Psoas muscle (tissue), 8 donors: ENCODE data around the gene SCD. TPM values are rescaled to one million over a fixed set of nuclear protein-coding genes. Genes with fewer than 3 reads are reported as not detected.
"Not testable (repeated sequence)": the region's sequence is repeated elsewhere in the genome, so short reads cannot be mapped to it uniquely, and the experiment has no call there.

Experiments used
- ATAC-seq, 4 donors: fragments of 200-7000 bp; cut with Tn5 transposase; one replicate each; pipeline ENCODE4 v1.9.1; 2020; ENCODE audit warnings: moderate library complexity in 3 of 4, mild to moderate bottlenecking in 2 of 4
- DNase-seq, 2 donors: peaks; one replicate each; pipeline ENCODE4 v3.0.0-alpha.2; 2020
- H3K27ac ChIP-seq: fragments of 200-600 bp; one replicate; pipeline ENCODE4 v1.8.0; 2022
- H3K27me3 ChIP-seq, 3 donors: fragments of 200-600 bp in 1 of 3; one replicate each; pipeline versions ENCODE4 v1.6.1 to v1.8.0; 2013 to 2022; ENCODE audit warnings: low read length in 2 of 3, mild to moderate bottlenecking in 2 of 3, moderate library complexity in 1 of 3; ENCODE audit not compliant: insufficient read depth in 3 of 3
- H3K36me3 ChIP-seq, 2 donors: fragments of 200-600 bp in 1 of 2; one replicate each; pipeline versions ENCODE4 v1.6.1 to v1.8.0; 2013 to 2022; ENCODE audit warnings: low read depth in 1 of 2, mild to moderate bottlenecking in 1 of 2, moderate library complexity in 1 of 2; ENCODE audit not compliant: insufficient read depth in 1 of 2
- H3K4me1 ChIP-seq: fragments of 200-600 bp; one replicate; pipeline ENCODE4 v1.8.0; 2022
- H3K4me3 ChIP-seq: fragments of 200-600 bp; one replicate; pipeline ENCODE4 v1.8.0; 2022; ENCODE audit warnings: mild to moderate bottlenecking
- H3K9me3 ChIP-seq: fragments of 200-600 bp; one replicate; pipeline ENCODE4 v1.8.0; 2022
- CTCF ChIP-seq: fragments of 200-600 bp; IDR thresholded peaks from one replicate; pipeline ENCODE4 v1.8.0; 2022; ENCODE audit warnings: antibody characterized with exemption
- WGBS, 3 donors: extraction: QIAGEN DNeasy Blood & Tissue Kit; methylation state at CpG; one replicate each; pipeline versions ENCODE4 v1.1.6 to v1.1.7; 2013; 5-methylcytosine and 5-hydroxymethylcytosine counted together
- intact Hi-C, 2 donors: fragments of 100-400 bp; cut with DNase I; formaldehyde crosslinking; loops; one replicate each; pipeline versions ENCODE4 v1.11.0 to v1.14.2; 2022
- polyA plus RNA-seq, 3 donors: library from polyadenylated mRNA; stranded (reverse); fragments of 200-250 nt; gene quantifications; one replicate each; pipeline ENCODE4 v1.2.3, GENCODE V29; 2013
- total RNA-seq, 4 donors: library from RNA; stranded (reverse); fragmentation: NEBNext Ultra II Directional in 2 of 4; extraction: Animal tissue kit (Norgen Biotek cat#: 25700) in 2 of 4; gene quantifications; one replicate each; pipeline versions ENCODE4 v1.2.1 to v1.2.4, GENCODE V29; 2021 to 2023
- donor health status: healthy with polysubstance abuse.
- donor health status: DM: no; HTN: no; CAD: no; lungs with moderate emphysema.
- donor health status: Bipolar disorder and iron deficiency.
- donor health status: healthy.
- donor health status: DM: yes; HTN: yes; CAD: no.
- donor health status: DM: no; HTN: no; CAD: no.
- donor health status: DM: no; HTN: no; CAD: no.
- donor health status: DM: yes; HTN: yes; CAD: no.

SCD gene
- total and polyA plus RNA-seq, 7 donors = 1.1 to 18.4 (median 9.5) TPM

DNA sequence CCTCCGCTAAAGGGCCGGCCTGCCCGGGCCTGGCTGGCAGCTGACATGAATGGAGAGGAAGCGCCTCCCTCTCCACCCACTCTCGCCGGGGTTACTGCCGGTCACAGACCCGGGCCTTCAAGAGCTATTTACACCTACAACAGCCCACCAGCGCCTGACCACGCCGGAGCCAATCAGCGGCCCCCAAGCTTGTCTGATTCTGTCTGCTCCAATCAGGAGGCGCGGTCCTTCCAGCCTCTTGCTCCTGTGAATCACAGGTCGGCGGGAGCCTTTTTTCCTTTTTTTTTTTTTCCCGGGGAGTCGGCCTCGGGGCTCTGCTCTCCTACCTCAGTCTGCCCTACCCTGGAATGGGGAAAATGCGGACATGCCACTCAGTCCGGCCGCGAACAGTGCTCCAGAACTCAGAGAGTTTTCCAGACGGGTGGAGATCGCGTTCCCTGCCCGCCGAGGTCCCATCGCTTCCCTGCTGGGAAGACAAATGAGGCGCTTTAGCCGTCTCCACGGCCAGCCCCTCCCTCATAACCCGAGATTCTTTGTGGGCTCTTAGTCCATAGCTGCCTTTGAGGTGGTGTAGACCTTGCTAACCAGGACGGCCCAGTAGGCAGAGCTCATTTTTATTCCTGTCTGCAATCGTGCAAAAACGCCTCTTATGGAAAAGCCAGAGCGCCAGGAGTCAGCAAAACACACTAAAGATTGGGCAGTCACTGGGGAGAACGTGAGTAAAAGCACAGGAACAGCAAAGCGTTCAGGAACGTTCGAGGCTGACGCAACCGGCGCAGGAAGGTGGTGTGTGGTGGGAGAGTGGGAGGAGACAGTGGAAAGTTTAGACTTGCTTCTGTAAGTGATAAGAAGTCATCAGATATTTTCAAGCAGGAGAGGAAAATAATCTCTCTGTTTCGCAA, 26.5 kb downstream of the SCD start:
- intact Hi-C loops = loop anchor here (2.0 to 5.0 kb wide), 3 partner anchors 33 to 59 kb away; no protein-coding TSS in a partner anchor
- ATAC-seq = peak; percentile 88 to 95 (median 91)
- peak overlapping the region; percentile 69 for H3K4me3 ChIP-seq
- H3K27me3 ChIP-seq = no peaks in the 10 kb centered on the region
- H3K4me1 ChIP-seq = peaks cover 44% of the 10 kb centered on the region
- no peaks in the 10 kb centered on the region for H3K9me3 ChIP-seq
- peak; percentile 97 to 98 for DNase-seq
- no peaks in the 10 kb centered on the region for H3K36me3 ChIP-seq
- 0% methylated on average over 45 of the region's 45 CpGs for WGBS, 3 donors
- no peak for TF ChIP-seq CTCF
- H3K27ac ChIP-seq = peak overlapping the region; percentile 94

GRCh38 chr10:100374200-100374655, 27.2 kb downstream of the SCD start:
- DNase-seq = no peak
- Histone ChIP-seq H3K4me3 (peak overlapping the region; percentile 69), H3K4me1 (peaks cover 44% of the 10 kb centered on the region), H3K36me3 (no peaks in the 10 kb centered on the region), H3K9me3 (no peaks in the 10 kb centered on the region), H3K27me3 (no peaks in the 10 kb centered on the region), H3K27ac (peak overlapping the region; percentile 94)
- no peak for TF ChIP-seq CTCF
- intact Hi-C loops = loop anchor here (2.0 to 5.0 kb wide), 3 partner anchors 33 to 58 kb away; no protein-coding TSS in a partner anchor
- WGBS, 3 donors = 13 to 16% (median 15%) methylated on average over 3 of the region's 3 CpGs
- ATAC-seq = no peak

DNA sequence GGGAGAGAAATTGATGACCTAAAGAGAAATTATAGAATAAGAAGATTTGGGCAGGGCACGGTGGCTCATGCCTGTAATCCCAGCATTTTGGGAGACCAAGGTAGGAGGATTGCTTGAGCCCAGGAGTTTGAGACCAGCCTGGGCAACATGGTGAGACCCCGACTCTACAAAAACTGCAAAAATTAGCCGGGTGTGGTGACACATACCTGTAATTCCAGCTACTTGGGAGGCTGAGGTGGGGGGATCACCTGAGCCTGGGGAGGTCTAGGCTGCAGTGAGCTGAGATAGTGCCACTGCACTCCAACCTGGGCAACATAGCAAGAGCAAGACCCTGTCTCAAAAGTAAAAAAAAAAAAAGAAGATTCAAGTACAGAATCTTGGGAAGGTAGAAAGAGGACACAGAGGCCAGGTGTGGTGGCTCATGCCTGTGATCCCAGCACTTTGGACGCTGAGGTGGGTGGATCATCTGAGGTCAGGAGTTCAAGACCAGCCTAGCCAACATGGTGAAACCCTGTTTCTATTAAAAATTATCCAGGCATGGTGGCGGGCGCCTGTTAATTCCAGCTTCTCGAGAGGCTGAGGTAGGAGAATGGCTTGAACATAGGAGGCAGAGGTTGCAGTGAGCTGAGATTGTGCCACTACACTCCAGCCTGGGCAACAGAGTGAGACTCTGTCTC, 27.8 kb downstream of the SCD start:
- Histone ChIP-seq H3K4me1 (peaks cover 42% of the 10 kb centered on the region), H3K27ac (peak overlapping the region; percentile 94), H3K4me3 (peak overlapping the region; percentile 69)
- not testable (repeated sequence) for H3K9me3 ChIP-seq, H3K27me3 ChIP-seq, ATAC-seq, DNase-seq, H3K36me3 ChIP-seq
- intact Hi-C loops = loop anchor here (2.0 to 5.0 kb wide), 3 partner anchors 34 to 57 kb away; no protein-coding TSS in a partner anchor
- 73 to 87% (median 84%) methylated on average over 7 of the region's 7 CpGs for WGBS, 3 donors

DNA sequence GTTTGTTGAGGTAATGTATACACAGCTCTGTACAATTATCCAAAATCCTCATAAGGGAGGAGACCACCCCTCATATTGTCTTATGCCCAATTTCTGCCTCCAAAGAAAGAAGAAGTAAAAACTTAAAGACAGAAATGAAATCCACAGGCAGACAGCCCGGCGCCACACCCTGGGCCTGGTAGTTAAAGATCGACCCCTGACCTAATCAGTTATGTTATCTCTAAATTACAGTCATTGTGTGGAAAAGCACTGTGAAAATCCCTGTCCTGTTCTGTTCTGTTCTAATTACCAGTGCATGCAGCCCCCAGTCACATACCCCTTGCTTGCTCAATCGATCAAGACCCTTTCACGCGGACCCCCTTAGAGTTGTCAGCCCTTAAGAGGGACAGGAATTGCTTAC, 29.6 kb downstream of the SCD start:
- ATAC-seq, H3K9me3 ChIP-seq, intact Hi-C loops, H3K4me3 ChIP-seq, H3K36me3 ChIP-seq, DNase-seq, H3K27ac ChIP-seq, H3K27me3 ChIP-seq: not testable (repeated sequence)
- 89 to 94% (median 90%) methylated on average over 6 of the region's 6 CpGs for WGBS, 3 donors
- H3K4me1 ChIP-seq = peaks cover 23% of the 10 kb centered on the region

DNA sequence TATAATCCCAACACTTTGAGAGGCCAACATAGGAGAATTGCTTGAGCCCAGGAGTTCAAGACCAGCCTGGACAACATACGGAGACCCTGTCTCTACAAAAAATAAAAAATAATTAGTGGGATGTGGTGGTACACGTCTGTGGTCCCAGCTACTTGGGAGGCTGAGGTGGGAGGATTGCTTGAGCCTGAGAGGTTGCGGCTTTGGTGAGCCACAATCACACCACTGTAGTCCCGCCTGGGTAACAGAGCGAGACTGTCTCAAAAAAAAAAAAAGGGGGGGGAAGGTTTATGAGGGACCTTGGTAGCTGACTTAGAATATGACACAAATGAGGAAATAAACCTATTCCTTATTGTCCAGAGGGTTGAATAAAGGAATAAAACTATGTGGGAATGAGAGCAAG, 30.8 kb downstream of the SCD start:
- no peak overlapping the region for H3K27ac ChIP-seq
- no peaks in the 10 kb centered on the region for H3K27me3 ChIP-seq
- peaks cover 11% of the 10 kb centered on the region for H3K4me1 ChIP-seq
- intact Hi-C loops = no loop called here
- H3K36me3 ChIP-seq = peaks cover 0 to 15% of the 10 kb centered on the region in 2 donors
- no peak for DNase-seq
- no peak overlapping the region for H3K4me3 ChIP-seq
- WGBS, 3 donors = 85 to 95% (median 89%) methylated on average over 5 of the region's 5 CpGs
- no peak for TF ChIP-seq CTCF
- no peaks in the 10 kb centered on the region for H3K9me3 ChIP-seq
- ATAC-seq = no peak
